Transverse colon (tissue), 4 donors: Measurements from ENCODE around the gene OSBP.

ENCODE experiments used
- POLR2A ChIP-seq: fragments of 450-650 bp; IDR thresholded peaks from one replicate; pipeline ENCODE4 v1.6.1; 2016; ENCODE audit warnings: antibody characterized with exemption, mild to moderate bottlenecking, moderate library complexity
- POLR2AphosphoS5 ChIP-seq, 3 donors: sonication (generic); formaldehyde crosslinking; IDR thresholded peaks; one replicate each; pipeline ENCODE4 v1.6.1; 2016; ENCODE audit warnings: antibody characterized with exemption in 3 of 3
- TF ChIP-seq, protein P1 (sequence below), 5 experiments: fragments of 200-600 bp in 3 of 5; fragments of 450-650 bp in 2 of 5; sonication (generic) in 3 of 5; IDR thresholded peaks; 1 replicate in 2 of 5; 2 replicates in 3 of 5; pipeline ENCODE4 v1.5.1; 2016 to 2017; ENCODE audit warnings: antibody characterized with exemption in 5 of 5, inconsistent platforms in 3 of 5, mild to moderate bottlenecking in 2 of 5, moderate library complexity in 1 of 5

DNA sequence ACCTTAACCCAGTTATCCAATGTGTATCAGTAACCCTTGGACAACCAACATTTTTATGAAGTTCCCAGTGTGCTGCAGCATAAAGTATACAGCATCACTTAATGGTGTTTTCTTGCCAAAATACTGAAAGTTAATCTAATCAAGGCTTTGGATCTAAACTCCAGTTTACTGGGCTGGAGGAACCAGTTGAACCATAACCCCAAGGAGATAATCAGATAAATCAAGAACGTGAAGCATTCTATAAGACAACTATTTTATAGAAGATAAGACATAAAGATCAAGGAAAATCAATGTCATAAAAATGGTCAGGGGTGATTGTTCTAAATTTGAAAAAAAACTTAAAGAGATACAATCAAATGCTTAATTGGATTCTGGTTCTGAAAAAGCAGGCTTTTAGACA is 2.3 kb upstream of the OSBP start:
- no peak for TF ChIP-seq POLR2A
- TF ChIP-seq, protein P1, sequence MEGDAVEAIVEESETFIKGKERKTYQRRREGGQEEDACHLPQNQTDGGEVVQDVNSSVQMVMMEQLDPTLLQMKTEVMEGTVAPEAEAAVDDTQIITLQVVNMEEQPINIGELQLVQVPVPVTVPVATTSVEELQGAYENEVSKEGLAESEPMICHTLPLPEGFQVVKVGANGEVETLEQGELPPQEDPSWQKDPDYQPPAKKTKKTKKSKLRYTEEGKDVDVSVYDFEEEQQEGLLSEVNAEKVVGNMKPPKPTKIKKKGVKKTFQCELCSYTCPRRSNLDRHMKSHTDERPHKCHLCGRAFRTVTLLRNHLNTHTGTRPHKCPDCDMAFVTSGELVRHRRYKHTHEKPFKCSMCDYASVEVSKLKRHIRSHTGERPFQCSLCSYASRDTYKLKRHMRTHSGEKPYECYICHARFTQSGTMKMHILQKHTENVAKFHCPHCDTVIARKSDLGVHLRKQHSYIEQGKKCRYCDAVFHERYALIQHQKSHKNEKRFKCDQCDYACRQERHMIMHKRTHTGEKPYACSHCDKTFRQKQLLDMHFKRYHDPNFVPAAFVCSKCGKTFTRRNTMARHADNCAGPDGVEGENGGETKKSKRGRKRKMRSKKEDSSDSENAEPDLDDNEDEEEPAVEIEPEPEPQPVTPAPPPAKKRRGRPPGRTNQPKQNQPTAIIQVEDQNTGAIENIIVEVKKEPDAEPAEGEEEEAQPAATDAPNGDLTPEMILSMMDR (IDR thresholded peaks at IDR 0.05): no peak
- TF ChIP-seq POLR2AphosphoS5 (IDR thresholded peaks at IDR 0.05): no peak
